DND-41 (cell line): ENCODE measurements around the gene INHBB.

Experiments
- ATAC-seq: fragments of 200-7000 bp; cut with Tn5 transposase; 3 replicates; pipeline ENCODE4 v1.9.1; 2021; ENCODE audit warnings: low read depth; ENCODE audit not compliant: insufficient read depth
- DNase-seq: peaks from one replicate; pipeline ENCODE4 v3.0.0-alpha.2; 2020
- H2AFZ ChIP-seq: 2 replicates; pipeline ENCODE4 v1.6.0; 2012; ENCODE audit warnings: low read depth, low read length
- H3K27ac ChIP-seq: 2 replicates; pipeline ENCODE4 v1.5.1; 2012; ENCODE audit warnings: low read length, inconsistent platforms
- H3K27me3 ChIP-seq: fragments of 200-600 bp; sonication (generic); 2 replicates; pipeline ENCODE4 v1.6.0; 2012; ENCODE audit warnings: low read length, mild to moderate bottlenecking, inconsistent platforms; ENCODE audit not compliant: insufficient read depth, poor library complexity
- H3K36me3 ChIP-seq: 2 replicates; pipeline ENCODE4 v1.5.1; 2012; ENCODE audit warnings: low read length, inconsistent platforms; ENCODE audit not compliant: insufficient read depth
- H3K4me1 ChIP-seq: 2 replicates; pipeline ENCODE4 v1.5.1; 2012; ENCODE audit warnings: mild to moderate bottlenecking, low read length; ENCODE audit not compliant: insufficient read depth
- H3K4me2 ChIP-seq: 2 replicates; pipeline ENCODE4 v1.6.0; 2012; ENCODE audit warnings: mild to moderate bottlenecking, moderate library complexity, low read length, inconsistent platforms; ENCODE audit not compliant: insufficient read depth
- H3K4me3 ChIP-seq, 2 experiments: fragments of 200-600 bp in 1 of 2; shearing (Covaris generic) in 1 of 2; 2 replicates each; pipeline ENCODE4 v1.5.1; 2012 to 2016; ENCODE audit warnings: inconsistent platforms in 2 of 2, low read length in 2 of 2, mild to moderate bottlenecking in 2 of 2, low read depth in 1 of 2, moderate library complexity in 1 of 2
- H3K79me2 ChIP-seq: 2 replicates; pipeline ENCODE4 v1.6.0; 2012; ENCODE audit warnings: low read length, inconsistent platforms; ENCODE audit not compliant: insufficient read depth
- H3K9ac ChIP-seq: 2 replicates; pipeline ENCODE4 v1.6.0; 2012; ENCODE audit warnings: low read depth, mild to moderate bottlenecking, inconsistent platforms, low read length, moderate library complexity
- H3K9me3 ChIP-seq: 2 replicates; pipeline ENCODE4 v1.5.1; 2012; ENCODE audit warnings: low read length, moderate library complexity, mild to moderate bottlenecking, inconsistent platforms; ENCODE audit not compliant: insufficient read depth, severe bottlenecking
- H4K20me1 ChIP-seq: 2 replicates; pipeline ENCODE4 v1.6.0; 2012; ENCODE audit warnings: low read length; ENCODE audit not compliant: insufficient read depth
- CTCF ChIP-seq: IDR thresholded peaks from 2 replicates; pipeline ENCODE4 v1.5.1; 2012; ENCODE audit warnings: borderline replicate concordance, low read length, moderate library complexity, mild to moderate bottlenecking; ENCODE audit not compliant: poor library complexity, severe bottlenecking; ENCODE audit errors: extremely low read depth
- EZH2 ChIP-seq: IDR thresholded peaks from 3 replicates; pipeline ENCODE4 v1.6.1; 2012; ENCODE audit warnings: borderline replicate concordance, low read depth, mild to moderate bottlenecking, moderate library complexity, low read length, inconsistent platforms; ENCODE audit not compliant: severe bottlenecking

The INHBB gene

DNA sequence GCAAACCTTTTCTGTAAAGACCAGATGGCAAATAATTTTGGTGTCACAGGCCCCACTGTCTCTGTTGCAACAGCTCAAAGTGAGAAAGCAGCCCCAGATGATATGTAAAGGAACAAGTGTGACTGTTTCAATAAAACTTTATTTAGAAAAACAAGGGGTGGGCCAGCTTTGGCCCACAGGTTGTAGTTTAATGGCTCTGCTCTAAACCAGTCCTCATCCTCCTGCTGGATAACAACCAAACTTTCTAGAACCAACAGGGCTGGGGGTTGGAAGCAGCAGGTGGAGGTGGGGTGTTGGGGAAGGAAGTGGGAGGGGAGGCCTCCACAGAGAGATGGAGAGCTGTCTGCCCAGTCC is 28.8 kb upstream of the INHBB start:
- Histone ChIP-seq H3K79me2 (no peaks in the 10 kb centered on the region), H3K27ac (no peak overlapping the region), H3K9me3 (no peaks in the 10 kb centered on the region), H3K4me1 (peaks cover 10% of the 10 kb centered on the region), H3K4me3 (no peak overlapping the region), H3K27me3 (peaks cover 5% of the 10 kb centered on the region), H4K20me1 (no peaks in the 10 kb centered on the region; the same call in 1 of the 2 replicates), H3K36me3 (no peaks in the 10 kb centered on the region), H3K9ac (no peak overlapping the region), H3K4me2 (no peak overlapping the region), H2AFZ (no peak overlapping the region)
- ATAC-seq, result no peak
- TF ChIP-seq CTCF (no peak), EZH2 (no peak)
- DNase-seq, result no peak

DNA sequence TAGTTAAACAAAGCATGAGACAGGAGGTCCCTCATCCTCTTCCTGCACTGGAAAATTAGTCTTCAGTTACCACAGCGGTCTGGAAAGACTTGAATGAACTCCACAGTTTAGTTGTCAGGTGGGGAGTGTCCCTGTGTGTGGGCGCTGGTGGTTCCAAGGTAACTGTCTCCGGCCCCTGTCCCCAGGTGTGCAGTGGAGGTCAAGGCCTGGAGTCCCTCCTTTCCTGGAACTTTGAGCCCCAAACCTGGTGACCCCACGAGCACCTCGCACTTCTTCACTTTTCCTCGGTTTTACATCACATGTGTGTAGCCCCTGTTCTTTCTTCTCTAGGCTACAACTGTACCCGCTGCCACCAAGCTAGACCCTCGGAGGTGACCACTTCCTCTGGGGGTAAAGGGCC is 28.0 kb upstream of the INHBB start:
- H2AFZ ChIP-seq, result no peak overlapping the region
- no peak for DNase-seq
- no peaks in the 10 kb centered on the region; the same call in 1 of the 2 replicates for H4K20me1 ChIP-seq
- no peaks in the 10 kb centered on the region for H3K36me3 ChIP-seq
- no peak for ATAC-seq
- H3K9me3 ChIP-seq, result no peaks in the 10 kb centered on the region
- H3K9ac ChIP-seq, result no peak overlapping the region
- H3K4me3 ChIP-seq, result no peak overlapping the region
- H3K4me2 ChIP-seq, result no peak overlapping the region
- no peaks in the 10 kb centered on the region for H3K79me2 ChIP-seq
- peaks cover 5% of the 10 kb centered on the region for H3K27me3 ChIP-seq
- no peak for TF ChIP-seq CTCF
- TF ChIP-seq EZH2, result no peak
- no peak overlapping the region for H3K27ac ChIP-seq
- peaks cover 8% of the 10 kb centered on the region for H3K4me1 ChIP-seq

DNA sequence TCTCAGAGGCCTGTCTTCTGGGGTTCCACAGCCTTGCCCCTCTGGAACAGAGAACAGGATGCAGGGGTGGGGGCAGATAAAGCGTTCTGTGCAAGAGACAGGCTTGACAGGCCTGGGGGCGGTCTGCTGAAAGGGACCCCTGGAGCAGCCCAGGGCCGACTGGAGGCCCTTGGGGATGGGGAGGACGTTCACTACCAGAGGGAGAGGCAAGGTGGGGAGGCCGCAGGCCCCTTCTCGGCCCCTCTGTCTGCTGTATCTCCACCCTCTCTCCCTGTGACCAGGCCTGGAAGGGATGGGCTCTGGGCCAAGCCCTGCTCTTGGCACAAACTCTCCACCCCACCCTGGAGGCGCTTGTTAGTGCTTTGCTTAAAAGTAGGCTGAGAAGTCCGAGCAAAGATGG is 27.3 kb upstream of the INHBB start:
- ATAC-seq (no peak), DNase-seq (no peak)
- H3K4me1 ChIP-seq, result peaks cover under 1% of the 10 kb centered on the region; the same call in 1 of the 2 replicates
- no peaks in the 10 kb centered on the region for H3K79me2 ChIP-seq
- TF ChIP-seq CTCF, result no peak
- no peak for TF ChIP-seq EZH2
- H3K4me2 ChIP-seq, result no peak overlapping the region
- no peaks in the 10 kb centered on the region; the same call in 1 of the 2 replicates for H4K20me1 ChIP-seq
- H3K4me3 ChIP-seq, result no peak overlapping the region
- H3K9me3 ChIP-seq, result no peaks in the 10 kb centered on the region
- peaks cover 5% of the 10 kb centered on the region for H3K27me3 ChIP-seq
- no peak overlapping the region for H3K9ac ChIP-seq
- H3K27ac ChIP-seq, result no peak overlapping the region
- no peak overlapping the region for H2AFZ ChIP-seq
- H3K36me3 ChIP-seq, result no peaks in the 10 kb centered on the region

DNA sequence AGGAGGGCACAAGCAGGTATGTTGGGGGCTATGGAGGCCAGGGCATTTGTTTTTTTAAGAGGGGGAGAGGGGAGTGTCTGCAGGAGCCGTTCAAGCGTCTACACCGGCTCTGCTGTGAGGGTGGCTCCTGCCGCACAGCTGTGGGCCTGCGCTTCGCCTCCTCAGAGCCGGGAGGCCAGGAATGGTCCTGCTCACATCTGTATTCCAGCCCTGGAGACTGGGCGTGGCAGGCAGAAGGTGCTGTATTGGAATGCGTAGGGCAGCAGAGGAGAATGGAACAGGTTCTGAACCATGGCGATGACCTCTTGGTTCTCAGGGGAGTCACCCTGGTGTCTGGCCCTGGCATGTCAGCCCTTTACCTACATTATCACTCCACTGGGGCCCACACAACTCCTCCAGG is 26.8 kb upstream of the INHBB start:
- H3K36me3 ChIP-seq, result no peaks in the 10 kb centered on the region
- H3K27ac ChIP-seq, result no peak overlapping the region
- H3K4me3 ChIP-seq, result no peak overlapping the region
- H3K4me2 ChIP-seq, result no peak overlapping the region
- H3K4me1 ChIP-seq, result no peaks in the 10 kb centered on the region
- DNase-seq (no peak), ATAC-seq (no peak)
- H3K79me2 ChIP-seq, result no peaks in the 10 kb centered on the region
- no peaks in the 10 kb centered on the region for H3K9me3 ChIP-seq
- TF ChIP-seq EZH2 (no peak), CTCF (no peak)
- H3K9ac ChIP-seq, result no peak overlapping the region
- peaks cover 5% of the 10 kb centered on the region for H3K27me3 ChIP-seq
- H2AFZ ChIP-seq, result no peak overlapping the region
- no peaks in the 10 kb centered on the region; the same call in 1 of the 2 replicates for H4K20me1 ChIP-seq
